Panc1 (cell line): ENCODE measurements around the gene SLC1A2. TPM values are rescaled to one million over a fixed set of nuclear protein-coding genes. Genes with fewer than 3 reads are reported as not detected.

Experiments used
- ATAC-seq: fragments of 200-7000 bp; cut with Tn5 transposase; 2 replicates; pipeline ENCODE4 v1.9.1; 2020; ENCODE audit warnings: mild to moderate bottlenecking, moderate library complexity
- BruUV-seq: library from RNA; stranded (reverse); fragments of 400-500 nt; replicated peaks from 2 replicates; lab custom pipeline; 2021; lab: Mats Ljungman, UMichigan
- CTCF ChIA-PET: fragments of 300-600 bp; sonication (Branson Sonifier 250); formaldehyde crosslinking; loops from one replicate; lab custom pipeline; 2022; ENCODE audit warnings: antibody characterized with exemption; lab: Charles Lee
- POLR2A ChIA-PET: fragments of 300-600 bp; sonication (Branson Sonifier 250); formaldehyde crosslinking; loops from one replicate; lab custom pipeline; 2022; ENCODE audit warnings: antibody characterized with exemption; lab: Charles Lee
- DNase-seq: peaks from one replicate; pipeline ENCODE4 v3.0.0-alpha.2; 2010; ENCODE audit warnings: low read depth, low spot score
- H3K27ac ChIP-seq: 2 replicates; pipeline ENCODE4 v1.5.1; 2011; ENCODE audit warnings: mild to moderate bottlenecking, low read length, inconsistent platforms
- H3K27me3 ChIP-seq: fragments of 200-500 bp; sonication (Bioruptor generic); 2 replicates; pipeline ENCODE4 v1.6.0; 2014; ENCODE audit warnings: low read length, inconsistent platforms; ENCODE audit not compliant: control insufficient read depth, insufficient read depth
- H3K36me3 ChIP-seq: fragments of 200-500 bp; sonication (Bioruptor generic); 2 replicates; pipeline ENCODE4 v1.5.1; 2014; ENCODE audit warnings: inconsistent platforms, mild to moderate bottlenecking, low read length, moderate library complexity; ENCODE audit not compliant: control insufficient read depth, insufficient read depth
- H3K4me1 ChIP-seq: 2 replicates; pipeline ENCODE4 v1.5.1; 2011; ENCODE audit warnings: inconsistent platforms, mild to moderate bottlenecking, low read length, moderate library complexity; ENCODE audit not compliant: control insufficient read depth, insufficient read depth
- H3K4me3 ChIP-seq, 2 experiments: 2 replicates each; pipeline ENCODE4 v1.5.1; 2011 to 2012; ENCODE audit warnings: low read depth in 2 of 2, low read length in 2 of 2, mild to moderate bottlenecking in 2 of 2, inconsistent platforms in 1 of 2, moderate library complexity in 1 of 2
- H3K9me3 ChIP-seq: fragments of 200-500 bp; sonication (Bioruptor generic); 2 replicates; pipeline ENCODE4 v1.5.1; 2014; ENCODE audit warnings: low read depth, mild to moderate bottlenecking, inconsistent platforms, low read length, moderate library complexity; ENCODE audit not compliant: control insufficient read depth, insufficient read depth
- POLR2AphosphoS5 ChIP-seq: IDR thresholded peaks from 2 replicates; pipeline ENCODE4 v1.6.1; 2012; ENCODE audit warnings: mild to moderate bottlenecking, low read depth, low read length, moderate library complexity
- SIN3A ChIP-seq: IDR thresholded peaks from 2 replicates; pipeline ENCODE4 v1.6.1; 2012; ENCODE audit warnings: low read depth, mild to moderate bottlenecking, low read length, moderate library complexity, borderline replicate concordance; ENCODE audit not compliant: insufficient read depth
- TCF7L2 ChIP-seq: IDR thresholded peaks from 2 replicates; pipeline ENCODE4 v1.6.1; 2011; ENCODE audit warnings: mild to moderate bottlenecking, low read depth, low read length, inconsistent platforms
- in situ Hi-C: cut with HindIII; loops from 2 replicates; pipeline ENCODE4 v1.10.0; 2016; ENCODE audit warnings: low sequenced_read_pairs, low pct_unique_long_range_greater_than_20kb
- intact Hi-C: fragments of 100-400 bp; cut with micrococcal nuclease; formaldehyde crosslinking; loops from one replicate; pipeline ENCODE4 v1.10.0; 2022; ENCODE audit not compliant: unreplicated experiment
- total RNA-seq: library from RNA; stranded (reverse); gene quantifications from one replicate; pipeline ENCODE4 v1.2.1, GENCODE V29; 2021; ENCODE audit not compliant: unreplicated experiment
- TF ChIP-seq, protein P1 (sequence below), 2 experiments: IDR thresholded peaks; 2 replicates each; pipeline ENCODE4 v1.6.1; 2011 to 2012; ENCODE audit warnings: low read depth in 2 of 2, control low read depth in 1 of 2, low read length in 1 of 2, mild to moderate bottlenecking in 1 of 2, moderate library complexity in 1 of 2; ENCODE audit not compliant: insufficient read depth in 1 of 2
- TF ChIP-seq, protein P2 (sequence below): fragments of 450-650 bp; IDR thresholded peaks from 2 replicates; pipeline ENCODE4 v1.5.1; 2017; ENCODE audit warnings: mild to moderate bottlenecking

Gene SLC1A2
- total RNA-seq, 1 experiment from 2014 or later, result 0.21 TPM

DNA sequence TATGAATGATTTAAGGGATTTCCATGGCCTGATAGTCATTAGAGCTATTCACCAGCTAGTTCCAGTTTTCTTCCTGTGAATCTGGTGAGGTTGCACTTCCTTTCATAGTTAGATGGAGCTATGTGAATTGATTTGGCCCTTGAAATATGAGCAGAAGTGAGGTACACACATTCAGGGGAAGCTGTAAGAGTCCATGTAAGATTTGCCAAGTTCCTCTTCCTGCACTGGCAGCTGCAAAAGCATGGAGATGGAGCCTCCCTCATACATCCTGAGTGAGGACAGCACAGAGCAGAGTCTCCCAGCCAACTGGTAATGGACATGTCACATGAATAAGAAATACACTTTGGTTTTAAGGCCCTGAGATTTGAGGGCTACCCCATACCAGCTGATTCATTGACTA lies 168.7 kb downstream of the SLC1A2 start:
- ChIA-PET POLR2A (no interaction called here), CTCF (no interaction called here)
- no peak overlapping the region for H3K27ac ChIP-seq
- H3K36me3 ChIP-seq, result no peaks in the 10 kb centered on the region
- in situ Hi-C loops, result no loop called here
- no TSS peak for BruUV-seq
- H3K4me3 ChIP-seq, result no peak overlapping the region
- no peaks in the 10 kb centered on the region for H3K27me3 ChIP-seq
- H3K4me1 ChIP-seq, result no peaks in the 10 kb centered on the region
- intact Hi-C loops, result no loop called here
- TF ChIP-seq TCF7L2, result no peak
- TF ChIP-seq, protein P1, sequence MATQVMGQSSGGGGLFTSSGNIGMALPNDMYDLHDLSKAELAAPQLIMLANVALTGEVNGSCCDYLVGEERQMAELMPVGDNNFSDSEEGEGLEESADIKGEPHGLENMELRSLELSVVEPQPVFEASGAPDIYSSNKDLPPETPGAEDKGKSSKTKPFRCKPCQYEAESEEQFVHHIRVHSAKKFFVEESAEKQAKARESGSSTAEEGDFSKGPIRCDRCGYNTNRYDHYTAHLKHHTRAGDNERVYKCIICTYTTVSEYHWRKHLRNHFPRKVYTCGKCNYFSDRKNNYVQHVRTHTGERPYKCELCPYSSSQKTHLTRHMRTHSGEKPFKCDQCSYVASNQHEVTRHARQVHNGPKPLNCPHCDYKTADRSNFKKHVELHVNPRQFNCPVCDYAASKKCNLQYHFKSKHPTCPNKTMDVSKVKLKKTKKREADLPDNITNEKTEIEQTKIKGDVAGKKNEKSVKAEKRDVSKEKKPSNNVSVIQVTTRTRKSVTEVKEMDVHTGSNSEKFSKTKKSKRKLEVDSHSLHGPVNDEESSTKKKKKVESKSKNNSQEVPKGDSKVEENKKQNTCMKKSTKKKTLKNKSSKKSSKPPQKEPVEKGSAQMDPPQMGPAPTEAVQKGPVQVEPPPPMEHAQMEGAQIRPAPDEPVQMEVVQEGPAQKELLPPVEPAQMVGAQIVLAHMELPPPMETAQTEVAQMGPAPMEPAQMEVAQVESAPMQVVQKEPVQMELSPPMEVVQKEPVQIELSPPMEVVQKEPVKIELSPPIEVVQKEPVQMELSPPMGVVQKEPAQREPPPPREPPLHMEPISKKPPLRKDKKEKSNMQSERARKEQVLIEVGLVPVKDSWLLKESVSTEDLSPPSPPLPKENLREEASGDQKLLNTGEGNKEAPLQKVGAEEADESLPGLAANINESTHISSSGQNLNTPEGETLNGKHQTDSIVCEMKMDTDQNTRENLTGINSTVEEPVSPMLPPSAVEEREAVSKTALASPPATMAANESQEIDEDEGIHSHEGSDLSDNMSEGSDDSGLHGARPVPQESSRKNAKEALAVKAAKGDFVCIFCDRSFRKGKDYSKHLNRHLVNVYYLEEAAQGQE (IDR thresholded peaks at IDR 0.05; ENCODE audit: insufficient read depth in 1 of 2, low read depth in 2 of 2, low read length in 1 of 2), result no peak
- TF ChIP-seq SIN3A, result no peak
- TF ChIP-seq POLR2AphosphoS5, result no peak
- TF ChIP-seq, protein P2, sequence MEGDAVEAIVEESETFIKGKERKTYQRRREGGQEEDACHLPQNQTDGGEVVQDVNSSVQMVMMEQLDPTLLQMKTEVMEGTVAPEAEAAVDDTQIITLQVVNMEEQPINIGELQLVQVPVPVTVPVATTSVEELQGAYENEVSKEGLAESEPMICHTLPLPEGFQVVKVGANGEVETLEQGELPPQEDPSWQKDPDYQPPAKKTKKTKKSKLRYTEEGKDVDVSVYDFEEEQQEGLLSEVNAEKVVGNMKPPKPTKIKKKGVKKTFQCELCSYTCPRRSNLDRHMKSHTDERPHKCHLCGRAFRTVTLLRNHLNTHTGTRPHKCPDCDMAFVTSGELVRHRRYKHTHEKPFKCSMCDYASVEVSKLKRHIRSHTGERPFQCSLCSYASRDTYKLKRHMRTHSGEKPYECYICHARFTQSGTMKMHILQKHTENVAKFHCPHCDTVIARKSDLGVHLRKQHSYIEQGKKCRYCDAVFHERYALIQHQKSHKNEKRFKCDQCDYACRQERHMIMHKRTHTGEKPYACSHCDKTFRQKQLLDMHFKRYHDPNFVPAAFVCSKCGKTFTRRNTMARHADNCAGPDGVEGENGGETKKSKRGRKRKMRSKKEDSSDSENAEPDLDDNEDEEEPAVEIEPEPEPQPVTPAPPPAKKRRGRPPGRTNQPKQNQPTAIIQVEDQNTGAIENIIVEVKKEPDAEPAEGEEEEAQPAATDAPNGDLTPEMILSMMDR, result no peak
- DNase-seq (no peak), ATAC-seq (no peak)
- H3K9me3 ChIP-seq, result no peaks in the 10 kb centered on the region

DNA sequence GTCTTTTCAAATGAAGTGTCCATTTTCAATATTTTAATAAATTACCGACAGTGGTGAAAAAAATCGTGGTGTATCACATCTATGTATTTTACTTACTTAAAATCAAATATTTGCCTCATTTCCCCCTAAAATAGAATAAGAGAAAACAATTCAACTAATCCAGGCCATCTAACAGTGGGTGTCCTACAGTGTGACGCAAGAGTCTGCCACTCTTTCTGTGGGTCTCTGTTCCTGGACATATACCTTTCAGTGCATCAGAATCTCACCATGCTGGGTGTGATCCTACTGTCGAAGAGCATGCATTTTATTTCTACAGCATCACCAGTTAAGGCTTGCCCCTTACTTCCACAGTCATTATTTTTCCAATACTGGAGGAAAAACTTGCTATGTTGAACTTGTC lies 169.2 kb downstream of the SLC1A2 start:
- H3K9me3 ChIP-seq, result no peaks in the 10 kb centered on the region
- CTCF ChIA-PET, result no interaction called here
- no peaks in the 10 kb centered on the region for H3K36me3 ChIP-seq
- TF ChIP-seq SIN3A (no peak), TCF7L2 (no peak), POLR2AphosphoS5 (no peak)
- TF ChIP-seq, protein P2, result no peak
- TF ChIP-seq, protein P1 (IDR thresholded peaks at IDR 0.05; ENCODE audit: insufficient read depth in 1 of 2, low read depth in 2 of 2, low read length in 1 of 2), result no peak
- no TSS peak for BruUV-seq
- POLR2A ChIA-PET, result no interaction called here
- ATAC-seq, result no peak
- H3K4me3 ChIP-seq, result no peak overlapping the region
- H3K4me1 ChIP-seq, result no peaks in the 10 kb centered on the region
- no peak overlapping the region for H3K27ac ChIP-seq
- H3K27me3 ChIP-seq, result no peaks in the 10 kb centered on the region
- in situ Hi-C loops, result no loop called here
- no peak for DNase-seq
- intact Hi-C loops, result no loop called here
